ENCODE data around the gene AKAP12.
A peak's percentile ranks its signal among the peaks of the same experiment; 100 is the strongest.

AKAP12 gene

DNA sequence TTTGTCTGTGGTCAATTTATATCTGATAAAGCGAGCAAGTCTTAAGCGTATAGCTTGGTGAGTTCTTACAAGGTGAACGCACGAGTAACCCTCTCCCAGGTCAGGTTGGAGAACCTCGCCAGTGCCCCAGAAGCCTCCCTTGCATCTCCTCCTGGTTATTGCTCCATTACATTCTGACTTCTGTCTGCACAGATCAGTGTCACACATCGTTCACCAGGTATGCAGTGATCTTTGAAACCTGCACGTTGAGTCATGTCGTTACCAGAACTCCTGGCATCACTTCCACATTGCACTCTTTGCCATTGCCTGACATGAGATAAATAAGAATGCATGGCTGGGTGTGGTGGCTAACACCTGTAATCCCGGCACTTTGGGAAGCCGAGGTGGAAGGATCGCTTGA, 44.2 kb downstream of the AKAP12 start:
- Mint-ChIP-seq H3K36me3 (ENCODE audit: low read depth) (no peaks in the 10 kb centered on the region), H3K4me1 (ENCODE audit: low read depth) (peaks cover 9% of the 10 kb centered on the region), H3K27ac (no peak overlapping the region), H3K4me3 (no peak overlapping the region), H3K27me3 (ENCODE audit: low read depth) (peaks cover 61% of the 10 kb centered on the region), H3K9me3 (no peaks in the 10 kb centered on the region)

GRCh38 chr6:151284548-151285017, 44.8 kb downstream of the AKAP12 start:
- peaks cover 61% of the 10 kb centered on the region for H3K27me3 Mint-ChIP-seq (ENCODE audit: low read depth)

DNA sequence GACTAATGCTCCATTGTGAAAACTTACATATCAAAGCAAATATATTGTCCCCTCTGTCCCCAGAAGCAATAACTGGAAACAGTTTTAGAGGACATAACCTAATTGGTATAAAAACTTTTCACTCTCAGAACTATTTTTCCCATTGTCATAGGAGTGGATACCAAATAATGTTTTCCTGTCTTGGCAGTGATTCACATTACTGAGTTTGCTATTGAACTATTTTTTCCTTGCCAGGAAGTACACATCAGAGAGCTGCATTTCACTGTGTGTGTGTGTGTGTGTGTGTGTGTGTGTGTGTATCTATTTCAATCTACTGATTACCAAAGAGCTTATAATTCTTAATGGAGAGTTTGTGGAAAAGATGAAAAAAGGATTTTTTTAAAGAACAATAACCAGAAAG, 45.4 kb downstream of the AKAP12 start:
- Mint-ChIP-seq H3K36me3 (ENCODE audit: low read depth) (no peaks in the 10 kb centered on the region), H3K9me3 (no peaks in the 10 kb centered on the region), H3K4me1 (ENCODE audit: low read depth) (peaks cover 20% of the 10 kb centered on the region), H3K27me3 (ENCODE audit: low read depth) (peaks cover 67% of the 10 kb centered on the region), H3K27ac (no peak overlapping the region), H3K4me3 (no peak overlapping the region)

More at GRCh38 chr6:151284548-151285017, 44.8 kb downstream of the AKAP12 start:
- Mint-ChIP-seq H3K27ac (no peak overlapping the region), H3K9me3 (no peaks in the 10 kb centered on the region), H3K4me3 (peak overlapping the region; percentile 3), H3K4me1 (ENCODE audit: low read depth) (peaks cover 15% of the 10 kb centered on the region), H3K36me3 (ENCODE audit: low read depth) (no peaks in the 10 kb centered on the region)

DNA sequence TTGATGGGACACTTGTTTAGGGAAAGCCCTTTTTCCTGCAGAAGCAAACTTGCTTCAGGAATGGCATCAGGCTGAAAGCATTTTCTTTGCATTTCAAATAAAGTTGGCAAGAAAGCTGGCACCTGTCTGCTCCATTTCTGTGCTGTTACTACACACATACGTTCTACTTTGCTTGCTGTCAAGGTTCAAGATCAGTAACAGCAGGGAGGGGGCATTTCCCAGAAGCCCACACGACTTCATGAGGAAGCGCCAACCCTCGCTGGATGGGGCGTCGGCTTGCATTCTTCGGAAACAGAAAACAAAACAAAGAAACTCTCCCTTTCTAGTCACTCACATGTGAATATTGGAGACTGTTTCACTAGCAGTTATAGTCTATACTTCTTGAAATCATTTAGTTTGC, 46.4 kb downstream of the AKAP12 start:
- H3K4me1 Mint-ChIP-seq (ENCODE audit: low read depth), result peaks cover 18% of the 10 kb centered on the region
- H3K4me3 Mint-ChIP-seq, result no peak overlapping the region
- H3K27me3 Mint-ChIP-seq (ENCODE audit: low read depth), result peaks cover 70% of the 10 kb centered on the region
- H3K9me3 Mint-ChIP-seq, result no peaks in the 10 kb centered on the region
- no peak overlapping the region for H3K27ac Mint-ChIP-seq
- H3K36me3 Mint-ChIP-seq (ENCODE audit: low read depth), result no peaks in the 10 kb centered on the region

- Mint-ChIP-seq H3K4me3 (no peak overlapping the region), H3K27ac (peak overlapping the region; percentile 29), H3K4me1 (ENCODE audit: low read depth) (peaks cover 18% of the 10 kb centered on the region), H3K36me3 (ENCODE audit: low read depth) (no peaks in the 10 kb centered on the region), H3K9me3 (no peaks in the 10 kb centered on the region), H3K27me3 (ENCODE audit: low read depth) (peaks cover 77% of the 10 kb centered on the region)
Observed at GRCh38 chr6:151288712-151289398, 49.1 kb downstream of the AKAP12 start.

DNA sequence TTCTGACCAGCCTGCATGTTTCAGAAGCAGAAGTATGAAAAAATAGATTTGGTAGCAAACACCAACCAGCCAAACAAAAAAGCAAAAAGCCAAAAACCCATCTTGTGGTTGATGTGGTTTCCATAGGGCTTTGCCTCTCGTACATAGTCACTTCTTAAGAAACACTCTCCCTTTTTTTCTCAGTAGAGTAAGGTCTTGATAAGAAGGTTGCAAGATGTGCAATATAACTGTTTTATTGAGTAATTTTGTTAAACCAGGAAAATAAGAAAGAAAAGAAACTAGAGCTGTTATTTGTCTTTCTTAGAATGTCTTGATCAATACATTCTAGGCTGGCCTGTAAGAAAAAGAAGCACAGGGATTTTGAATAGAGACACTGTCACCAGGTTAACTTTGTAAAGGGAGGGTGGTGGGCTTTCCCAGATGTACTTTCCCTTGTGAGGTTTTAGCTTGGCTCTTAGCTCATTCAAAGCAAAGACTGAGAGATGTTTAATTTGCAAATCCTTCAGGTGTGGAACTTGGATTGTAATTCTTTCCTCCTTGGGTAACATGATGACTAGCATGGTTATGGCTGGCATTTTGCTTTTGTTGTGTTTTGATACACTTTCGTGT, 49.7 kb downstream of the AKAP12 start:
- Mint-ChIP-seq H3K4me3 (no peak overlapping the region), H3K9me3 (no peaks in the 10 kb centered on the region), H3K4me1 (ENCODE audit: low read depth) (peaks cover 18% of the 10 kb centered on the region), H3K36me3 (ENCODE audit: low read depth) (no peaks in the 10 kb centered on the region), H3K27ac (peak overlapping the region; percentile 29), H3K27me3 (ENCODE audit: low read depth) (peaks cover 78% of the 10 kb centered on the region)

- no peaks in the 10 kb centered on the region for H3K36me3 Mint-ChIP-seq (ENCODE audit: low read depth)
- H3K27me3 Mint-ChIP-seq (ENCODE audit: low read depth), result peaks cover 79% of the 10 kb centered on the region
- no peak overlapping the region for H3K4me3 Mint-ChIP-seq
- H3K9me3 Mint-ChIP-seq, result no peaks in the 10 kb centered on the region
- no peak overlapping the region for H3K27ac Mint-ChIP-seq
- peaks cover 14% of the 10 kb centered on the region for H3K4me1 Mint-ChIP-seq (ENCODE audit: low read depth)
Observed at GRCh38 chr6:151290877-151291721, 51.3 kb downstream of the AKAP12 start.

DNA sequence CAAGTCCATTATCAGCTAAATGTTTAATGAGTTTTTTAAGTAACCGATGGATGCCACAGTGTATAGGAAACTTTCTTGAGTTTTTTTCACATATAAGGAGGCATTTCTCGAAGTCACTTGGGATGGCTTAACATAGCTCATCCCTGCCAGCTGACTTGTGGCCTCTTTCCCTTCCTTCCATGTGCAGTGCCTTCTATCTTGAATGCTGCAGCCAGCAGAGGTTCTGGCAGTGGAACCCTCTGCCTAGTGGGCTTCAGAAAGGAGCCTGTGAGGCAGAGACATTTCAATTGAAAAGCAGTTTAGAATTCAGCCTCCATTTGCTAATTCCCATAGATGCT, 51.9 kb downstream of the AKAP12 start:
- Mint-ChIP-seq H3K27ac (no peak overlapping the region), H3K4me1 (ENCODE audit: low read depth) (peaks cover 14% of the 10 kb centered on the region), H3K9me3 (no peaks in the 10 kb centered on the region), H3K4me3 (no peak overlapping the region), H3K27me3 (ENCODE audit: low read depth) (peaks cover 77% of the 10 kb centered on the region), H3K36me3 (ENCODE audit: low read depth) (no peaks in the 10 kb centered on the region)

DNA sequence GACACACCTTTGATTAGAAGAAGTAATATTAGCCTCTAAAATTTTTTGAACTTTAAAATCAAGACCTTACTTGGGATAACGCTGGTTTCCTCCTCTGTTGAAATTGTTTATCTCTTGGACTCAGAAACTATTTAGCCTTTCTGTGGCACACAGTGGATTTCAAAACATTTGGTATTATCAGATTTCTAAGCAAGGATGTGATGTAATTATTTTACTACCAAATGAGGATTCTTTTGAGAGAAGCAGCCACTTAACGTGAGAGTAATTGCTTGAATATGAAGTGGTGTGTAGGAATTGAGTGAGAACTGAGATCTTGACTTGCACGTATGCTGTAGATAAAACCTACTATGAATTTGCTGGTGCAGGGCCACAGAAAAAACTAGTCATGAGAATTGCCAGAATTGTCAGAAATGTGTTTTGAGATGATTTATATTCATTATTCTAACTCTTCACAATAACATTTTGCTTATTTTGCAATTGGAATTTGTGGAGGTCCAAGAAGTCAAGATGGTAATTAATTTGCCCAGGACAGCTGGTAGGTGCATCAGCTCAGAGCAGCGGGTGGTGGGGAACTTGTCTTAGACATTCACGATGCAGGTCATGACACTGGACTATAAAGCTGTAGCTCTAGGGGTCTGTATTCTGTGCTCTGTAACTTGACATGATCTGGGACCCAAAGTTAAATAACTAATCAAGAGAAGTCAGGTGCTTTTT, 53.4 kb downstream of the AKAP12 start:
- H3K4me1 Mint-ChIP-seq (ENCODE audit: low read depth), result peaks cover 14% of the 10 kb centered on the region
- no peaks in the 10 kb centered on the region for H3K9me3 Mint-ChIP-seq
- no peaks in the 10 kb centered on the region for H3K36me3 Mint-ChIP-seq (ENCODE audit: low read depth)
- peaks cover 82% of the 10 kb centered on the region for H3K27me3 Mint-ChIP-seq (ENCODE audit: low read depth)
- no peak overlapping the region for H3K27ac Mint-ChIP-seq
- H3K4me3 Mint-ChIP-seq, result no peak overlapping the region

- H3K9me3 Mint-ChIP-seq, result no peaks in the 10 kb centered on the region
- no peak overlapping the region for H3K4me3 Mint-ChIP-seq
- H3K27me3 Mint-ChIP-seq (ENCODE audit: low read depth), result peaks cover 84% of the 10 kb centered on the region
- H3K4me1 Mint-ChIP-seq (ENCODE audit: low read depth), result peaks cover 14% of the 10 kb centered on the region
- no peaks in the 10 kb centered on the region for H3K36me3 Mint-ChIP-seq (ENCODE audit: low read depth)
- no peak overlapping the region for H3K27ac Mint-ChIP-seq
Observed at GRCh38 chr6:151293688-151294016, 53.9 kb downstream of the AKAP12 start.

DNA sequence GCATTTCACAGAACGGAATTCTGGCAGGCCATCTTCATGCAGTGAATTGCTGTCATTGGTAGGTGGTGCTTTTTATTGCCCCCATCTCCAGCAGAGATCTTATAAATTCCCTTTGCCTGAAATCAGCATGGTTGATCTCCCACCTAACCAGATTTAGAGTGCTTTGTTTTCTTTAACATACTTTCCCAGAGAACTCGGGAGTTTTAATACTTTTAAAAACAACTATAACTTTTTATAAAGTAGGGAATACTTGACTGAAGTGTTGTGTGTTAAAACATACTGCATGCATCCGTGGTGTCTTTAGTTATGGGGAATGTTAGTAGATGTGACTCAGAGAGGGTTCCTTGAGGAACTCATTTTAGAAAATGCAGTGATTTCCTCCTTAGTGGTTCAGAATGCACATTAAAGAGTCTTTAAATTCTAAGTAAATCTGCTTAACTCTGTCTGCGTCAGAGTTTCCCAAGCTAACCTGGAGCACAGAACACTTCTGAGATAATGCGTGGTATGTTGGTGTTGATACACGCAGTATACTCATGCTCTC, 54.9 kb downstream of the AKAP12 start:
- H3K4me3 Mint-ChIP-seq, result no peak overlapping the region
- H3K27me3 Mint-ChIP-seq (ENCODE audit: low read depth), result peaks cover 78% of the 10 kb centered on the region
- no peaks in the 10 kb centered on the region for H3K9me3 Mint-ChIP-seq
- H3K36me3 Mint-ChIP-seq (ENCODE audit: low read depth), result no peaks in the 10 kb centered on the region
- H3K4me1 Mint-ChIP-seq (ENCODE audit: low read depth), result peaks cover 5% of the 10 kb centered on the region
- no peak overlapping the region for H3K27ac Mint-ChIP-seq

- Mint-ChIP-seq H3K36me3 (ENCODE audit: low read depth) (no peaks in the 10 kb centered on the region), H3K9me3 (no peaks in the 10 kb centered on the region), H3K4me1 (ENCODE audit: low read depth) (no peaks in the 10 kb centered on the region), H3K27me3 (ENCODE audit: low read depth) (peaks cover 68% of the 10 kb centered on the region), H3K4me3 (no peak overlapping the region), H3K27ac (no peak overlapping the region)
Observed at GRCh38 chr6:151297886-151298285, 58.1 kb downstream of the AKAP12 start.

DNA sequence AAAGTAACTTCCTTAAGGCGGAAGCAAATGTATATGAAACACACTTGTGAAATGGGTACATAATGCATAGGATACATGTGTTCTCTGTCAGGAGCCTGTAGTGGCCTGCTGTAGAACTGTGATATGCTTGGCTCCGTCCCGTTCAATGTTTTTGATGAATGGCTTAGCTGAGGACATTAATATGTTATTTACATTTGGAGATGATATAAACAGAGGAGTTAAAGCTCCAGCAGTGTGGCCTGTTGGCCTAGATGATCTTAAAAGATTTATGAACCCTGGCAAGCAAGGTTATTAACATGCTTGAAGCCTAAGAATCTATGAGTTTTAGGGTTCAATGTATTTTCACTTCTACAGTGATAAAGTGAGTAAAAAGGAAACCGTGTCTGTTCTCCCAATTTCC, 59.2 kb downstream of the AKAP12 start:
- Mint-ChIP-seq H3K4me1 (ENCODE audit: low read depth) (no peaks in the 10 kb centered on the region), H3K4me3 (no peak overlapping the region), H3K27me3 (ENCODE audit: low read depth) (peaks cover 59% of the 10 kb centered on the region)

GRCh38 chr6:151300267-151300991, 60.7 kb downstream of the AKAP12 start:
- H3K4me1 Mint-ChIP-seq (ENCODE audit: low read depth), result no peaks in the 10 kb centered on the region
- no peaks in the 10 kb centered on the region for H3K36me3 Mint-ChIP-seq (ENCODE audit: low read depth)
- no peak overlapping the region for H3K27ac Mint-ChIP-seq
- peaks cover 52% of the 10 kb centered on the region for H3K27me3 Mint-ChIP-seq (ENCODE audit: low read depth)
- H3K9me3 Mint-ChIP-seq, result no peaks in the 10 kb centered on the region
- H3K4me3 Mint-ChIP-seq, result no peak overlapping the region

More for the DNA sequence above, 59.2 kb downstream of the AKAP12 start:
- H3K27ac Mint-ChIP-seq, result no peak overlapping the region
- no peaks in the 10 kb centered on the region for H3K36me3 Mint-ChIP-seq (ENCODE audit: low read depth)
- H3K9me3 Mint-ChIP-seq, result no peaks in the 10 kb centered on the region

All from T-helper 1 cell treated with Interleukin-12 subunit alpha and Interleukin-12 subunit beta and Interleukin-4 antibody, amounts not matched to agents 30 μg/mL and 1 μg/mL, for 36 hours (primary cell).